Common myeloid progenitor, CD34-positive (primary cell): Measurements from ENCODE around the gene ACOXL.

Source experiments
- CTCF ChIA-PET: fragments of 350-600 bp; sonication (Branson Sonifier 250); formaldehyde crosslinking; loops from one replicate; lab custom pipeline; 2021; ENCODE audit warnings: antibody characterized with exemption; lab: Charles Lee
- POLR2A ChIA-PET: fragments of 350-600 bp; sonication (Branson Sonifier 250); formaldehyde crosslinking; loops from one replicate; lab custom pipeline; 2021; ENCODE audit warnings: antibody characterized with exemption; lab: Charles Lee
- DNase-seq, 3 donors: peaks; one replicate each; pipeline versions ENCODE4 v3.0.0 to v3.0.0-alpha.2; 2013
- H3K27ac ChIP-seq, 2 experiments: 1 replicate in 1 of 2; 2 replicates in 1 of 2; pipeline ENCODE4 v1.7.0; 2013; ENCODE audit warnings: inconsistent platforms in 2 of 2, low read length in 2 of 2, mild to moderate bottlenecking in 2 of 2, low read depth in 1 of 2, moderate library complexity in 1 of 2; ENCODE audit not compliant: severe bottlenecking in 2 of 2, insufficient read depth in 1 of 2, poor library complexity in 1 of 2
- H3K27me3 ChIP-seq, 5 experiments: replicated peaks in 2 of 5; 1 replicate in 3 of 5; 2 replicates in 2 of 5; pipeline versions ENCODE4 v1.6.1 to v1.7.0; 2013; ENCODE audit warnings: low read length in 4 of 5, mild to moderate bottlenecking in 2 of 5, moderate library complexity in 2 of 5, inconsistent platforms in 1 of 5; ENCODE audit not compliant: insufficient read depth in 5 of 5, control insufficient read depth in 4 of 5
- H3K36me3 ChIP-seq, 4 experiments: 1 replicate in 2 of 4; 2 replicates in 2 of 4; pipeline versions ENCODE4 v1.6.1 to v1.7.0; 2013; ENCODE audit warnings: low read length in 3 of 4, control low read depth in 1 of 4, mild to moderate bottlenecking in 1 of 4; ENCODE audit not compliant: control insufficient read depth in 4 of 4, insufficient read depth in 4 of 4
- H3K4me1 ChIP-seq, 4 experiments: 1 replicate in 3 of 4; 2 replicates in 1 of 4; pipeline versions ENCODE4 v1.6.1 to v1.7.1; 2013; ENCODE audit warnings: low read length in 3 of 4, mild to moderate bottlenecking in 3 of 4, control low read depth in 1 of 4, inconsistent platforms in 1 of 4, moderate library complexity in 1 of 4; ENCODE audit not compliant: control insufficient read depth in 4 of 4, insufficient read depth in 4 of 4; ENCODE audit errors: control extremely low read depth in 1 of 4
- H3K4me3 ChIP-seq, 7 experiments: 1 replicate in 4 of 7; 2 replicates in 3 of 7; pipeline versions ENCODE4 v1.5.1 to v1.7.0; 2013; ENCODE audit warnings: mild to moderate bottlenecking in 7 of 7, low read length in 6 of 7, moderate library complexity in 6 of 7, inconsistent platforms in 2 of 7, low read depth in 2 of 7, control low read depth in 1 of 7; ENCODE audit not compliant: insufficient read depth in 4 of 7, control insufficient read depth in 1 of 7; ENCODE audit errors: extremely low read depth in 1 of 7
- H3K9me3 ChIP-seq, 5 experiments: 1 replicate in 4 of 5; 2 replicates in 1 of 5; pipeline versions ENCODE4 v1.6.1 to v1.7.1; 2013; ENCODE audit warnings: low read length in 4 of 5, mild to moderate bottlenecking in 2 of 5, inconsistent platforms in 1 of 5, low read depth in 1 of 5, moderate library complexity in 1 of 5; ENCODE audit not compliant: control insufficient read depth in 4 of 5, insufficient read depth in 2 of 5; ENCODE audit errors: control extremely low read depth in 1 of 5
- WGBS: methylation state at CpG from one replicate; pipeline ENCODE4 v1.1.5; 2013; ENCODE audit not compliant: insufficient coverage; 5-methylcytosine and 5-hydroxymethylcytosine counted together

ACOXL gene

GRCh38 chr2:110888411-110888810, 156.0 kb downstream of the ACOXL start:
- CTCF ChIA-PET: no interaction called here
- POLR2A ChIA-PET: no interaction called here
- Histone ChIP-seq H3K27ac (no peak overlapping the region), H3K4me1 (no peaks in the 10 kb centered on the region), H3K27me3 (peaks cover 0 to 2% (median 0%) of the 10 kb centered on the region in 5 experiments), H3K4me3 (no peak overlapping the region), H3K36me3 (no peaks in the 10 kb centered on the region), H3K9me3 (peaks cover 0 to 4% (median 0%) of the 10 kb centered on the region in 5 experiments)
- no peak for DNase-seq
- no CpG with 5 or more reads among the region's 2 CpGs for WGBS

- Histone ChIP-seq H3K9me3 (peaks cover 0 to 6% (median 0%) of the 10 kb centered on the region in 5 experiments), H3K4me1 (no peaks in the 10 kb centered on the region), H3K36me3 (no peaks in the 10 kb centered on the region), H3K27me3 (peaks cover 0 to 2% (median 0%) of the 10 kb centered on the region in 5 experiments), H3K27ac (no peak overlapping the region), H3K4me3 (no peak overlapping the region)
- no CpG with 5 or more reads among the region's 1 CpG for WGBS
- CTCF ChIA-PET: no interaction called here
- no peak for DNase-seq
- POLR2A ChIA-PET: no interaction called here
Observed at GRCh38 chr2:110891626-110892025, 159.3 kb downstream of the ACOXL start.

GRCh38 chr2:110896226-110896625, 163.9 kb downstream of the ACOXL start:
- ChIA-PET POLR2A (no interaction called here), CTCF (no interaction called here)
- no peak for DNase-seq
- Histone ChIP-seq H3K4me3 (no peak overlapping the region), H3K4me1 (no peaks in the 10 kb centered on the region), H3K27ac (no peak overlapping the region), H3K9me3 (peaks cover 0 to 7% (median 0%) of the 10 kb centered on the region in 5 experiments), H3K36me3 (no peaks in the 10 kb centered on the region), H3K27me3 (no peaks in the 10 kb centered on the region)
- no CpG with 5 or more reads among the region's 3 CpGs for WGBS

- no peak overlapping the region for H3K4me3 ChIP-seq
- H3K36me3 ChIP-seq: no peaks in the 10 kb centered on the region
- WGBS: no CpG with 5 or more reads among the region's 2 CpGs
- H3K27me3 ChIP-seq: no peaks in the 10 kb centered on the region
- ChIA-PET CTCF (no interaction called here), POLR2A (no interaction called here)
- H3K4me1 ChIP-seq: peaks cover 0 to 8% (median 4%) of the 10 kb centered on the region in 4 experiments
- DNase-seq: no peak
- peaks cover 0 to 5% (median 0%) of the 10 kb centered on the region in 5 experiments for H3K9me3 ChIP-seq
- no peak overlapping the region for H3K27ac ChIP-seq
Observed at GRCh38 chr2:110897966-110898365, 165.6 kb downstream of the ACOXL start.

GRCh38 chr2:110900191-110900590, 167.8 kb downstream of the ACOXL start:
- CTCF ChIA-PET: interaction anchor here (0.7 kb wide), 1 partner anchor 107 kb away, joined by 3 read pairs; no protein-coding TSS in a partner anchor
- H3K27ac ChIP-seq: no peak overlapping the region
- 67% methylated on average over 1 of the region's 2 CpGs for WGBS
- no peaks in the 10 kb centered on the region for H3K27me3 ChIP-seq
- POLR2A ChIA-PET: no interaction called here
- DNase-seq: no peak
- H3K9me3 ChIP-seq: peaks cover 0 to 11% (median 0%) of the 10 kb centered on the region in 5 experiments
- H3K4me1 ChIP-seq: peaks cover 0 to 10% (median 4%) of the 10 kb centered on the region in 4 experiments
- no peaks in the 10 kb centered on the region for H3K36me3 ChIP-seq
- no peak overlapping the region for H3K4me3 ChIP-seq

GRCh38 chr2:110903548-110903947, 171.2 kb downstream of the ACOXL start:
- H3K27me3 ChIP-seq: no peaks in the 10 kb centered on the region
- H3K4me3 ChIP-seq: no peak overlapping the region
- WGBS: 97% methylated on average over 3 of the region's 3 CpGs
- no peak for DNase-seq
- peaks cover 0 to 6% (median 0%) of the 10 kb centered on the region in 5 experiments for H3K9me3 ChIP-seq
- peaks cover 0 to 10% (median 4%) of the 10 kb centered on the region in 4 experiments for H3K4me1 ChIP-seq
- POLR2A ChIA-PET: no interaction called here
- CTCF ChIA-PET: no interaction called here
- no peak overlapping the region for H3K27ac ChIP-seq
- H3K36me3 ChIP-seq: no peaks in the 10 kb centered on the region

GRCh38 chr2:110904116-110904778, 171.9 kb downstream of the ACOXL start:
- Histone ChIP-seq H3K4me3 (no peak overlapping the region), H3K27ac (no peak overlapping the region), H3K27me3 (no peaks in the 10 kb centered on the region), H3K4me1 (peaks cover 0 to 10% (median 4%) of the 10 kb centered on the region in 4 experiments), H3K9me3 (peaks cover 0 to 6% (median 0%) of the 10 kb centered on the region in 5 experiments), H3K36me3 (no peaks in the 10 kb centered on the region)
- CTCF ChIA-PET: no interaction called here
- peak in 1 of 3 donors; percentile 8 for DNase-seq
- POLR2A ChIA-PET: no interaction called here
- WGBS: 61% methylated on average over 3 of the region's 5 CpGs
